ENCODE results near the gene GMFB. TPM values are rescaled to one million over a fixed set of nuclear protein-coding genes. Genes with fewer than 3 reads are reported as not detected.
"Not testable (repeated sequence)": the region's sequence is repeated elsewhere in the genome, so short reads cannot be mapped to it uniquely, and the experiment has no call there.

The GMFB gene
- total RNA-seq, 1 donor from 2014 or later, result 27.5 TPM

GRCh38 chr14:54438703-54439102 lies 50.1 kb downstream of the GMFB start:
- TF ChIP-seq, protein P1, sequence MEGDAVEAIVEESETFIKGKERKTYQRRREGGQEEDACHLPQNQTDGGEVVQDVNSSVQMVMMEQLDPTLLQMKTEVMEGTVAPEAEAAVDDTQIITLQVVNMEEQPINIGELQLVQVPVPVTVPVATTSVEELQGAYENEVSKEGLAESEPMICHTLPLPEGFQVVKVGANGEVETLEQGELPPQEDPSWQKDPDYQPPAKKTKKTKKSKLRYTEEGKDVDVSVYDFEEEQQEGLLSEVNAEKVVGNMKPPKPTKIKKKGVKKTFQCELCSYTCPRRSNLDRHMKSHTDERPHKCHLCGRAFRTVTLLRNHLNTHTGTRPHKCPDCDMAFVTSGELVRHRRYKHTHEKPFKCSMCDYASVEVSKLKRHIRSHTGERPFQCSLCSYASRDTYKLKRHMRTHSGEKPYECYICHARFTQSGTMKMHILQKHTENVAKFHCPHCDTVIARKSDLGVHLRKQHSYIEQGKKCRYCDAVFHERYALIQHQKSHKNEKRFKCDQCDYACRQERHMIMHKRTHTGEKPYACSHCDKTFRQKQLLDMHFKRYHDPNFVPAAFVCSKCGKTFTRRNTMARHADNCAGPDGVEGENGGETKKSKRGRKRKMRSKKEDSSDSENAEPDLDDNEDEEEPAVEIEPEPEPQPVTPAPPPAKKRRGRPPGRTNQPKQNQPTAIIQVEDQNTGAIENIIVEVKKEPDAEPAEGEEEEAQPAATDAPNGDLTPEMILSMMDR (IDR thresholded peaks at IDR 0.05), result no peak
- intact Hi-C loops (cut with DNase I), result loop anchor here (2.0 kb wide), 1 partner anchor 486 kb away; no protein-coding TSS in a partner anchor
- Histone ChIP-seq H3K4me1 (peaks cover 0 to 4% of the 10 kb centered on the region in 2 donors), H3K4me3 (no peak overlapping the region), H3K36me3 (no peaks in the 10 kb centered on the region), H3K27me3 (no peaks in the 10 kb centered on the region), H3K9me3 (no peaks in the 10 kb centered on the region), H3K27ac (no peak overlapping the region)
- DNase-seq (ENCODE audit: low spot score in 2 of 2), result no peak

- DNase-seq (ENCODE audit: low spot score in 2 of 2); H3K27ac ChIP-seq; H3K27me3 ChIP-seq; H3K9me3 ChIP-seq; H3K4me3 ChIP-seq; H3K36me3 ChIP-seq; H3K4me1 ChIP-seq: not testable (repeated sequence)
- intact Hi-C loops (cut with DNase I), result loop anchor here (2.0 kb wide), 1 partner anchor 485 kb away; no protein-coding TSS in a partner anchor
These were observed 50.8 kb downstream of the GMFB start for GRCh38 chr14:54437954-54438353.

- intact Hi-C loops (cut with DNase I), result no loop called here
- TF ChIP-seq, protein P1 (IDR thresholded peaks at IDR 0.05), result no peak
- Histone ChIP-seq H3K27me3 (no peaks in the 10 kb centered on the region), H3K27ac (no peak overlapping the region), H3K36me3 (peaks cover 7 to 10% of the 10 kb centered on the region in 2 donors), H3K4me3 (no peak overlapping the region), H3K9me3 (no peaks in the 10 kb centered on the region), H3K4me1 (peaks cover 0 to 4% of the 10 kb centered on the region in 2 donors)
- no peak for DNase-seq (ENCODE audit: low spot score in 2 of 2)
These were observed 53.2 kb downstream of the GMFB start for GRCh38 chr14:54435500-54435981.

- Histone ChIP-seq H3K27me3 (no peaks in the 10 kb centered on the region), H3K4me1 (no peaks in the 10 kb centered on the region), H3K9me3 (no peaks in the 10 kb centered on the region), H3K4me3 (no peak overlapping the region), H3K27ac (no peak overlapping the region), H3K36me3 (peaks cover 23 to 55% of the 10 kb centered on the region in 2 donors)
- no peak for DNase-seq (ENCODE audit: low spot score in 2 of 2)
- intact Hi-C loops (cut with DNase I), result no loop called here
- TF ChIP-seq, protein P1 (IDR thresholded peaks at IDR 0.05), result no peak
These were observed 60.3 kb downstream of the GMFB start for GRCh38 chr14:54428527-54428926.

GRCh38 chr14:54427871-54428270 lies 60.9 kb downstream of the GMFB start:
- Histone ChIP-seq H3K4me1 (no peaks in the 10 kb centered on the region), H3K36me3 (peaks cover 23 to 55% of the 10 kb centered on the region in 2 donors), H3K9me3 (no peaks in the 10 kb centered on the region), H3K27me3 (no peaks in the 10 kb centered on the region), H3K27ac (no peak overlapping the region), H3K4me3 (no peak overlapping the region)
- no peak for DNase-seq (ENCODE audit: low spot score in 2 of 2)
- TF ChIP-seq, protein P1 (IDR thresholded peaks at IDR 0.05), result no peak
- intact Hi-C loops (cut with DNase I), result no loop called here

DNA sequence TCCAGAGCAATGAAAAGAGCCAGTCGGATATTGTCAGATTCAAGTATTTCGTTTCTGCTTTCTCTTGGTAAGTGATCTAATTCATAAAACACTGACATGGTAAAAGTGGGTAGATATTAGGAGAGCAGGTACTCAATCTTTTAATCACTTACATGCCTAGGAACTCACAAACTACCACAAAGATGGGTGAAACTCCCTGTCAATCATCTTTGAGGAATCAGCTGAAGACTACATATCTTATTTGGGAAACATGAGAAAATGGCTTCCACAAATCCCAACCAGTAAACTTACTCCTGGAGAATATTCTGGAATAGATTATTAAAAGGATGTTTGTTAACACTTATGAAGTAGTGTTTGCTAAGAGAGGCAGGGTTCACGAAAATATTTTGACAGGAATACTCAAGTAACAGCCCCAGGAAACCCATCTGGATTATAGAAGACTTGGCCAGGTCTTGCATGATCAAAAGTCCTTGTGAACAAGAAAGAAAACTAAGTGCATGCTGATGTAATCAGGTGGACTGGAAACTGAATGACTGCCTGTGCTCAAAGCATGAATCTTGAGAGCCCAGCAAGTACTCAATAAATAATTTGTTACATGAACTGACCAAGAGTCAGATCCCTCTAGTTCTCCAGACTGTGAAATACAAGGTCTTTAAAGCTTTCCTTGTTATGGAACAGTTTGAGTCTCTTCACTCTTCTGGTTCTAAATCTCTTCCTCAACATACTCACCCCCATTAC lies 63.1 kb downstream of the GMFB start:
- peaks cover 17 to 45% of the 10 kb centered on the region in 2 donors for H3K36me3 ChIP-seq
- TF ChIP-seq, protein P1 (IDR thresholded peaks at IDR 0.05), result no peak
- no peak overlapping the region for H3K4me3 ChIP-seq

More for the DNA sequence above, 63.1 kb downstream of the GMFB start:
- DNase-seq (ENCODE audit: low spot score in 2 of 2), result no peak
- intact Hi-C loops (cut with DNase I), result no loop called here
- no peaks in the 10 kb centered on the region for H3K4me1 ChIP-seq
- no peak overlapping the region for H3K27ac ChIP-seq
- H3K27me3 ChIP-seq, result no peaks in the 10 kb centered on the region
- no peaks in the 10 kb centered on the region for H3K9me3 ChIP-seq

All from ascending aorta (tissue), 2 donors.